Stimulated activated naive CD4-positive, alpha-beta T cell (primary cell): Measurements from ENCODE around the gene TMEM258.

Experiments
- DNase-seq, 6 experiments: peaks; one replicate each; lab custom pipeline; 2025; lab: John Stamatoyannopoulos, UW

Gene TMEM258

GRCh38 chr11:61742391-61742790, 50.0 kb downstream of the TMEM258 start:
- no peak for DNase-seq

DNA sequence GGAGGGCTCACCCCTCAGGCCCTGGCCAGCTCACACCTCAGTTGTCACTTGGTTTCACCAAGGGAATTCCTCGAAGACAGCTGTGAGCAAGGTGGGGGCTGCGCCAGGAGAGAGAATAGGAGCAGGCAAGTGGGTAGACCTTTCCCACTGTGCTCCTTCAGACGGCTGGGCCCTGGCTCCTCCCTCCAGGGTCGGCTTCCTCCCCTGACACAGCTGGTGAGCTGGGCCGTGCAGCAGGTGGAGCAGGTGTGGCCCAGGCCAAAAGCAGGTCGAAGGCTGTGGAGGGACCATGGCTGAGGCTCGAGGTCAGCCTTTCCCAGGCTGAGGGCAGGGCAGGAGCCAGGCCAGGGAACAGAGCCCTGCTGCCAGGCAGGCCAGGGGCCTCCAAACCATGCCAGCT, 52.4 kb downstream of the TMEM258 start:
- DNase-seq = no peak

DNA sequence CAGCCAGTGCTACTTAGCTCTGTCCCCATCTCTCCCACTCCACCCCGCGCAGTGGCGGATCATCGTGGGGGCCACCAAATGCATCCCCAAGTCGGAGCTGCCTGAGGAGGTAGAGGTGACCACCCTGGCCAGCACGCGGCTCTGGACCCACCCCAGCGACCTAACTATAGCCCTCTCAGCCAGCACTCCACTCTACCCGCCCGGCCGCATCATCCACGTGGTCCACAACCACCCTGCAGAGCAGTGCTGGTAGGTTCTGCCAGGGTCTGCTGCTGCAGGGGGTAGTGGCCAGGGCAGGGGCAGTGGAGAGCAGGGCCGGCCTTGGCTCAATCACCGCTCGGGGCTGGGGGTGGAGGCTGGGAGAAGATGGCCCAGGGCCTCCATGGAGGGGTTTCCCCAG, 53.0 kb downstream of the TMEM258 start:
- no peak for DNase-seq
